Fibroblast of lung (primary cell): ENCODE measurements around the gene GNG13. TPM values are rescaled to one million over a fixed set of nuclear protein-coding genes. Genes with fewer than 3 reads are reported as not detected.
"Not testable (repeated sequence)": the region's sequence is repeated elsewhere in the genome, so short reads cannot be mapped to it uniquely, and the experiment has no call there.

ENCODE experiments used
- DNase-seq, 2 donors: peaks; one replicate each; pipeline versions ENCODE4 v3.0.0 to v3.0.0-alpha.2; 2010; ENCODE audit warnings: low read depth in 2 of 2
- H2AFZ ChIP-seq: 2 replicates; pipeline ENCODE4 v1.5.1; 2012; ENCODE audit warnings: low read length, control low read depth, inconsistent platforms
- H3K27ac ChIP-seq: 2 replicates; pipeline ENCODE4 v1.5.1; 2011; ENCODE audit warnings: low read length, control low read depth; ENCODE audit not compliant: insufficient read depth
- H3K27me3 ChIP-seq: 2 replicates; pipeline ENCODE4 v1.5.1; 2011; ENCODE audit warnings: mild to moderate bottlenecking, low read length; ENCODE audit not compliant: control insufficient read depth, insufficient read depth
- H3K36me3 ChIP-seq: 2 replicates; pipeline ENCODE4 v1.5.1; 2011; ENCODE audit warnings: low read length; ENCODE audit not compliant: control insufficient read depth, insufficient read depth
- H3K4me1 ChIP-seq: 2 replicates; pipeline ENCODE4 v1.5.1; 2011; ENCODE audit warnings: low read length; ENCODE audit not compliant: control insufficient read depth, insufficient read depth; ENCODE audit errors: extremely low read depth
- H3K4me2 ChIP-seq: 2 replicates; pipeline ENCODE4 v1.5.1; 2011; ENCODE audit warnings: low read length, control low read depth; ENCODE audit not compliant: insufficient read depth; ENCODE audit errors: extremely low read depth
- H3K4me3 ChIP-seq, 4 experiments: fragments of 200-600 bp in 1 of 4; sonication (generic) in 1 of 4; replicated peaks in 1 of 4; 2 replicates each; pipeline ENCODE4 v1.5.1; 2011 to 2016; ENCODE audit warnings: low read length in 4 of 4, low read depth in 3 of 4, mild to moderate bottlenecking in 3 of 4, control low read depth in 2 of 4, inconsistent platforms in 1 of 4, mixed read lengths in 1 of 4; ENCODE audit not compliant: insufficient read depth in 1 of 4; ENCODE audit errors: control extremely low read depth in 1 of 4
- H3K79me2 ChIP-seq: 2 replicates; pipeline ENCODE4 v1.5.1; 2012; ENCODE audit warnings: mild to moderate bottlenecking, low read length, inconsistent platforms; ENCODE audit not compliant: control insufficient read depth, insufficient read depth
- H3K9ac ChIP-seq: 2 replicates; pipeline ENCODE4 v1.5.1; 2011; ENCODE audit warnings: mild to moderate bottlenecking, low read length, control low read depth; ENCODE audit not compliant: insufficient read depth
- H3K9me3 ChIP-seq: 2 replicates; pipeline ENCODE4 v1.5.1; 2012; ENCODE audit warnings: low read depth, low read length; ENCODE audit not compliant: control insufficient read depth, insufficient read depth
- H4K20me1 ChIP-seq: 2 replicates; pipeline ENCODE4 v1.5.1; 2011; ENCODE audit warnings: low read length; ENCODE audit not compliant: control insufficient read depth, insufficient read depth; ENCODE audit errors: extremely low read depth
- EZH2 ChIP-seq: IDR thresholded peaks from 2 replicates; pipeline ENCODE4 v1.5.1; 2012; ENCODE audit warnings: low read length, control low read depth, mild to moderate bottlenecking; ENCODE audit errors: missing control alignments
- polyA plus RNA-seq, 2 donors: library from polyadenylated mRNA; depleted of rRNA in 1 of 2; stranded (reverse) in 1 of 2; unstranded in 1 of 2; fragments of >200 nt; gene quantifications; 2 replicates each; pipeline ENCODE4 v1.2.1, GENCODE V29; 2011 to 2012; ENCODE audit warnings: missing spikeins in 1 of 2
- total RNA-seq: library from RNA; depleted of rRNA; stranded (reverse); fragments of >200 nt; gene quantifications from 2 replicates; pipeline ENCODE4 v1.2.1, GENCODE V29; 2014
- TF ChIP-seq, protein P1 (sequence below), 2 donors: IDR thresholded peaks in 1 of 2; conservative IDR thresholded peaks in 1 of 2; 1 replicate in 1 of 2; 2 replicates in 1 of 2; pipeline ENCODE4 v1.5.1; 2011 to 2012; ENCODE audit warnings: low read length in 2 of 2, control low read depth in 1 of 2, inconsistent platforms in 1 of 2, low read depth in 1 of 2, mild to moderate bottlenecking in 1 of 2

GNG13 gene
- total and polyA plus RNA-seq, 2 donors (not counting 1 experiment from before 2014, with no cell fraction given): not detected

DNA sequence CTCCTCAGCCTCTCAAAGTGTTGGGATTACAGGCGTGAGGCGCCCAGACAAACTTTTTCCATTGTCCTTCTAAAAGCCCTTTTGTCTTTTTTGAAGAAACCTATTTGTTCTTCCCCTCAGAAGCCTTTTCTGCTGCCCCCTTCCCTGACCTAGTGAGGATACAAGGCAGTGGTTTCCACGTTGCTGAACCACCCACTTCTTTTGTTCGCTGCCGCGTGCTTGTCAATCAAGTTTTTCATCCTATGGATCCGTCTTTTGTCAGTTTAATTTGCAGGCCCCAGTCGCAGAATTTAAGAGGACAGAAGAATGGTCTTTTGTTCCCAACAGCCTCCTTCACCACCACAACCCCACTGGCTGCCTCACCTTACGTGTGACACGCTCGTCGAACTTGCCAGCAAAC is 20.2 kb upstream of the GNG13 start:
- H3K27ac ChIP-seq: no peak overlapping the region
- H3K9me3 ChIP-seq: peaks cover 3% of the 10 kb centered on the region
- no peak overlapping the region for H3K4me2 ChIP-seq
- TF ChIP-seq, protein P1, sequence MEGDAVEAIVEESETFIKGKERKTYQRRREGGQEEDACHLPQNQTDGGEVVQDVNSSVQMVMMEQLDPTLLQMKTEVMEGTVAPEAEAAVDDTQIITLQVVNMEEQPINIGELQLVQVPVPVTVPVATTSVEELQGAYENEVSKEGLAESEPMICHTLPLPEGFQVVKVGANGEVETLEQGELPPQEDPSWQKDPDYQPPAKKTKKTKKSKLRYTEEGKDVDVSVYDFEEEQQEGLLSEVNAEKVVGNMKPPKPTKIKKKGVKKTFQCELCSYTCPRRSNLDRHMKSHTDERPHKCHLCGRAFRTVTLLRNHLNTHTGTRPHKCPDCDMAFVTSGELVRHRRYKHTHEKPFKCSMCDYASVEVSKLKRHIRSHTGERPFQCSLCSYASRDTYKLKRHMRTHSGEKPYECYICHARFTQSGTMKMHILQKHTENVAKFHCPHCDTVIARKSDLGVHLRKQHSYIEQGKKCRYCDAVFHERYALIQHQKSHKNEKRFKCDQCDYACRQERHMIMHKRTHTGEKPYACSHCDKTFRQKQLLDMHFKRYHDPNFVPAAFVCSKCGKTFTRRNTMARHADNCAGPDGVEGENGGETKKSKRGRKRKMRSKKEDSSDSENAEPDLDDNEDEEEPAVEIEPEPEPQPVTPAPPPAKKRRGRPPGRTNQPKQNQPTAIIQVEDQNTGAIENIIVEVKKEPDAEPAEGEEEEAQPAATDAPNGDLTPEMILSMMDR (conservative IDR thresholded peaks at IDR 0.05 in 1 of 2, IDR thresholded peaks at IDR 0.05 in 1 of 2; ENCODE audit: low read depth in 1 of 2, low read length in 2 of 2): no peak
- no peaks in the 10 kb centered on the region for H3K36me3 ChIP-seq
- DNase-seq: no peak
- no peaks in the 10 kb centered on the region for H3K4me1 ChIP-seq
- no peaks in the 10 kb centered on the region for H3K27me3 ChIP-seq
- no peaks in the 10 kb centered on the region for H3K79me2 ChIP-seq
- H4K20me1 ChIP-seq: no peaks in the 10 kb centered on the region
- H2AFZ ChIP-seq: no peak overlapping the region
- no peak overlapping the region for H3K4me3 ChIP-seq
- no peak overlapping the region for H3K9ac ChIP-seq

DNA sequence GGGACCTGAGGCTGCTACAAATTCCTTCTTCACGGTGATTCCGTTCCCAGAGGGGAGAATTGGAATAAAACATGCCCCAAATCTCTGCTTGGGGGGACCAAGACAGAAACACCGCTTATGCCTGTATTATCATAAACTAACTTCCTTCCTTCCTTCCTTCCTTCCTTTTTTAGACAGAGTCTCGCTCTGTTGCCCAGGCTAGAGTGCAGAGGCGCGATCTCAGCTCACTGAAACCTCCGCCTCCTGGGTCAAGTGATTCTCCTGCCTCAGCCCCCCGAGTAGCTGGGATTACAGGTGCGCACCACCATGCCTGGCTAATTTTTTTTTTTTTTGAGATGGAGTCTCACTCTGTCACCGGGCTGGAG is 19.5 kb upstream of the GNG13 start:
- H3K36me3 ChIP-seq, H3K4me2 ChIP-seq, H3K9me3 ChIP-seq, H3K9ac ChIP-seq, H3K4me3 ChIP-seq, H2AFZ ChIP-seq, H3K27me3 ChIP-seq, H3K79me2 ChIP-seq, H3K27ac ChIP-seq, DNase-seq, H4K20me1 ChIP-seq, H3K4me1 ChIP-seq: not testable (repeated sequence)

DNA sequence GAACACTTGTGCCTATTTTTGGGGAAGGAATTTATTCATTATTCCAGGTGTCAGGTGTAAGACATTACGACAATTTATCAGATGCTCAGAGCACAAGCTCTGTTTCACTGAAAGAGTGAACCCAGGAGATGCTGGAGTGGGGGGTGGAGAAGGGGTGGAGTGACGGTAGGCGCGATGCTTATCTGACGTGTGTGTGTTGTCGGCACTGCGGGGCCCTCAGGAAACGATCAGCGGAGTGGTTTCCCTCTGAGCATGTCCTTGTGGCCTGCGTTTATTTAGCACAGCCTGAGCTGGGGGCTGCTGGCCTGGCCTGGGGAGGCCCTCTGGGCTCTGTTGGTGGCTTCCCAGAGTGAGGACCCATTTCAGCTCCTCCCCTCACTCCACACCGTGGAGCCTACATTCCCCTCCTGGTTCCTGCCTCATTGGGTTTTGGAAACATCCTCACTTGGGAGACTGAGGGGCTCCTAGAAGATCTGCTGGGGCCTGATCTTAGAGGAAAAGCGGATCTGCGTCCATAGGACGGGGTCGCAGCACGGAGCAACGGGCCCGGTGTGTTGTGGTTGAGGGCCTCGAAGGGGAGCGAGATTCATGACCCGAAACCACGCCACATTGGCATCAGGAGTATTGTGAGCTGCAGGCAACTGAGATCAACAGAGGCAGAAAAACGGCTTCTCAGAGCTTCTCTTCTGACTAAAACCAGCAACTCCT is 19.0 kb upstream of the GNG13 start:
- no peak overlapping the region for H3K27ac ChIP-seq
- no peaks in the 10 kb centered on the region for H4K20me1 ChIP-seq
- DNase-seq: no peak
- TF ChIP-seq, protein P1 (conservative IDR thresholded peaks at IDR 0.05 in 1 of 2, IDR thresholded peaks at IDR 0.05 in 1 of 2; ENCODE audit: low read depth in 1 of 2, low read length in 2 of 2): no peak
- no peak for TF ChIP-seq EZH2
- H3K27me3 ChIP-seq: no peaks in the 10 kb centered on the region
- H3K36me3 ChIP-seq: no peaks in the 10 kb centered on the region
- no peak overlapping the region for H3K4me2 ChIP-seq
- H3K9me3 ChIP-seq: peaks cover 3% of the 10 kb centered on the region
- no peaks in the 10 kb centered on the region for H3K79me2 ChIP-seq
- H2AFZ ChIP-seq: no peak overlapping the region
- H3K4me1 ChIP-seq: no peaks in the 10 kb centered on the region
- H3K9ac ChIP-seq: no peak overlapping the region
- H3K4me3 ChIP-seq: no peak overlapping the region
